Astrocyte (in vitro differentiated cells and primary cell): Measurements from ENCODE around the gene TGM2. TPM values are rescaled to one million over a fixed set of nuclear protein-coding genes. Genes with fewer than 3 reads are reported as not detected.

ENCODE experiments used
- DNase-seq: peaks from one replicate; pipeline ENCODE4 v3.0.0-alpha.2; 2010; ENCODE audit warnings: low read depth
- FAIRE-seq: peaks from 2 replicates; lab custom pipeline; 2011; peaks lifted over from hg19 to GRCh38; lab: Jason Lieb, UNC
- H2AFZ ChIP-seq: 2 replicates; pipeline ENCODE4 v1.6.0; 2012; ENCODE audit warnings: low read depth, low read length, inconsistent platforms
- H3K27ac ChIP-seq: 2 replicates; pipeline ENCODE4 v1.5.1; 2011; ENCODE audit warnings: low read depth, low read length, inconsistent platforms
- H3K27me3 ChIP-seq: 2 replicates; pipeline ENCODE4 v1.6.0; 2011; ENCODE audit warnings: low read length, inconsistent platforms; ENCODE audit not compliant: insufficient read depth
- H3K36me3 ChIP-seq: 2 replicates; pipeline ENCODE4 v1.5.1; 2011; ENCODE audit warnings: low read length, inconsistent platforms; ENCODE audit not compliant: insufficient read depth
- H3K4me1 ChIP-seq: 2 replicates; pipeline ENCODE4 v1.5.1; 2011; ENCODE audit warnings: low read length, inconsistent platforms; ENCODE audit not compliant: insufficient read depth
- H3K4me2 ChIP-seq: 2 replicates; pipeline ENCODE4 v1.6.0; 2012; ENCODE audit warnings: low read length, inconsistent platforms
- H3K4me3 ChIP-seq: 2 replicates; pipeline ENCODE4 v1.5.1; 2011; ENCODE audit warnings: low read depth, mild to moderate bottlenecking, low read length, inconsistent platforms; ENCODE audit not compliant: insufficient read depth
- H3K79me2 ChIP-seq: 2 replicates; pipeline ENCODE4 v1.6.0; 2012; ENCODE audit warnings: mild to moderate bottlenecking, low read length, inconsistent platforms; ENCODE audit not compliant: insufficient read depth
- H3K9ac ChIP-seq: 2 replicates; pipeline ENCODE4 v1.6.0; 2012; ENCODE audit warnings: mild to moderate bottlenecking, low read length, inconsistent platforms
- H3K9me3 ChIP-seq: 2 replicates; pipeline ENCODE4 v1.5.1; 2012; ENCODE audit warnings: low read depth, mild to moderate bottlenecking, low read length, inconsistent platforms; ENCODE audit not compliant: insufficient read depth
- H4K20me1 ChIP-seq: 2 replicates; pipeline ENCODE4 v1.6.0; 2012; ENCODE audit warnings: low read length, inconsistent platforms; ENCODE audit not compliant: insufficient read depth
- H3K27ac Mint-ChIP-seq: one replicate; pipeline ENCODE4 v1.8.0; 2021; ENCODE audit warnings: mild to moderate bottlenecking, mixed read lengths; ENCODE audit not compliant: unreplicated experiment
- H3K27me3 Mint-ChIP-seq: one replicate; pipeline ENCODE4 v1.8.0; 2021; ENCODE audit warnings: low read depth, mixed read lengths; ENCODE audit not compliant: unreplicated experiment
- H3K36me3 Mint-ChIP-seq: one replicate; pipeline ENCODE4 v1.8.0; 2021; ENCODE audit warnings: low read depth, mixed read lengths; ENCODE audit not compliant: unreplicated experiment
- H3K4me1 Mint-ChIP-seq: one replicate; pipeline ENCODE4 v1.8.0; 2021; ENCODE audit warnings: low read depth, mixed read lengths; ENCODE audit not compliant: unreplicated experiment
- H3K4me3 Mint-ChIP-seq: one replicate; pipeline ENCODE4 v1.8.0; 2021; ENCODE audit warnings: mild to moderate bottlenecking, moderate library complexity, mixed read lengths; ENCODE audit not compliant: unreplicated experiment
- H3K9me3 Mint-ChIP-seq: one replicate; pipeline ENCODE4 v1.8.0; 2021; ENCODE audit warnings: mild to moderate bottlenecking, mixed read lengths; ENCODE audit not compliant: unreplicated experiment
- EZH2 ChIP-seq: IDR thresholded peaks from 2 replicates; pipeline ENCODE4 v1.6.1; 2012; ENCODE audit warnings: mild to moderate bottlenecking, low read length, inconsistent platforms; ENCODE audit not compliant: insufficient read depth
- total RNA-seq: library from RNA; stranded (reverse); gene quantifications from 2 replicates; pipeline ENCODE4 v1.2.1, GENCODE V29; 2021
- TF ChIP-seq, protein P1 (sequence below): IDR thresholded peaks from 2 replicates; pipeline ENCODE4 v1.5.1; 2011; ENCODE audit warnings: low read depth, mild to moderate bottlenecking, inconsistent platforms, low read length, moderate library complexity; ENCODE audit not compliant: insufficient read depth

TGM2 gene
- total RNA-seq, 1 donor from 2014 or later, result 98.9 TPM

GRCh38 chr20:38190936-38191371 lies 25.9 kb upstream of the TGM2 start:
- no peak for FAIRE-seq
- H3K27me3 Mint-ChIP-seq, result peaks cover 14% of the 10 kb centered on the region
- no peak overlapping the region for H3K9ac ChIP-seq
- H3K79me2 ChIP-seq, result no peaks in the 10 kb centered on the region
- no peak overlapping the region for H2AFZ ChIP-seq
- no peaks in the 10 kb centered on the region for H3K36me3 Mint-ChIP-seq
- no peaks in the 10 kb centered on the region for H3K36me3 ChIP-seq
- peaks cover 5% of the 10 kb centered on the region for H3K9me3 Mint-ChIP-seq
- H3K4me2 ChIP-seq, result no peak overlapping the region
- no peak overlapping the region for H3K27ac Mint-ChIP-seq
- no peak overlapping the region for H3K27ac ChIP-seq
- H3K4me3 Mint-ChIP-seq, result no peak overlapping the region
- peaks cover 14% of the 10 kb centered on the region for H3K4me1 ChIP-seq
- no peak for TF ChIP-seq EZH2
- TF ChIP-seq, protein P1, sequence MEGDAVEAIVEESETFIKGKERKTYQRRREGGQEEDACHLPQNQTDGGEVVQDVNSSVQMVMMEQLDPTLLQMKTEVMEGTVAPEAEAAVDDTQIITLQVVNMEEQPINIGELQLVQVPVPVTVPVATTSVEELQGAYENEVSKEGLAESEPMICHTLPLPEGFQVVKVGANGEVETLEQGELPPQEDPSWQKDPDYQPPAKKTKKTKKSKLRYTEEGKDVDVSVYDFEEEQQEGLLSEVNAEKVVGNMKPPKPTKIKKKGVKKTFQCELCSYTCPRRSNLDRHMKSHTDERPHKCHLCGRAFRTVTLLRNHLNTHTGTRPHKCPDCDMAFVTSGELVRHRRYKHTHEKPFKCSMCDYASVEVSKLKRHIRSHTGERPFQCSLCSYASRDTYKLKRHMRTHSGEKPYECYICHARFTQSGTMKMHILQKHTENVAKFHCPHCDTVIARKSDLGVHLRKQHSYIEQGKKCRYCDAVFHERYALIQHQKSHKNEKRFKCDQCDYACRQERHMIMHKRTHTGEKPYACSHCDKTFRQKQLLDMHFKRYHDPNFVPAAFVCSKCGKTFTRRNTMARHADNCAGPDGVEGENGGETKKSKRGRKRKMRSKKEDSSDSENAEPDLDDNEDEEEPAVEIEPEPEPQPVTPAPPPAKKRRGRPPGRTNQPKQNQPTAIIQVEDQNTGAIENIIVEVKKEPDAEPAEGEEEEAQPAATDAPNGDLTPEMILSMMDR, result no peak
- no peaks in the 10 kb centered on the region for H3K27me3 ChIP-seq
- no peak overlapping the region for H3K4me3 ChIP-seq
- no peaks in the 10 kb centered on the region for H3K9me3 ChIP-seq
- DNase-seq, result no peak
- no peaks in the 10 kb centered on the region for H4K20me1 ChIP-seq
- peaks cover 17% of the 10 kb centered on the region for H3K4me1 Mint-ChIP-seq

DNA sequence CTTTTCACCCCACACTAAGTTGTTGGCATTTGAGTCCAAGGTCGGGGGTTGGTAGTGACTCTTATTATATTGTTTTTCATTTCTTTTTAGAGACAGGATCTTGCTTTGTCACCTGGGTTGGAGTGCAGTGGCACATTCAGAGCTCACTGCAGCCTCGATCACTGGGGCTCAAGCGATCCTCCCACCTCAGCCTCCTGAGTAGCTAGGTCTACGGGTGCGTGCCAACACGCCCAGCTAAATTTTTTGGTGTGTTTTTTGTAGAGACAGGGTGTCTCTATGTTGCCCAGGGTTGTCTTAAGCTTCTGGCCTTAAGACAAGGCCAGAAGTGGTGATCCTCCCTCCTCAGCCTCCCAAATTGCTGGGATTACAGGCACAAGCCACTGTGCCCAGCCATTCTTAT lies 25.1 kb upstream of the TGM2 start:
- Histone ChIP-seq H3K4me2 (no peak overlapping the region), H2AFZ (no peak overlapping the region), H3K36me3 (no peaks in the 10 kb centered on the region), H3K9ac (no peak overlapping the region), H3K27ac (no peak overlapping the region), H3K4me3 (no peak overlapping the region), H4K20me1 (no peaks in the 10 kb centered on the region), H3K27me3 (no peaks in the 10 kb centered on the region), H3K4me1 (peaks cover 14% of the 10 kb centered on the region), H3K79me2 (no peaks in the 10 kb centered on the region), H3K9me3 (no peaks in the 10 kb centered on the region)
- no peak for DNase-seq
- Mint-ChIP-seq H3K36me3 (no peaks in the 10 kb centered on the region), H3K4me3 (no peak overlapping the region), H3K27ac (no peak overlapping the region), H3K27me3 (peaks cover 7% of the 10 kb centered on the region), H3K4me1 (peaks cover 17% of the 10 kb centered on the region), H3K9me3 (peaks cover 5% of the 10 kb centered on the region)
- TF ChIP-seq EZH2, result no peak
- TF ChIP-seq, protein P1, result no peak
- FAIRE-seq, result no peak

DNA sequence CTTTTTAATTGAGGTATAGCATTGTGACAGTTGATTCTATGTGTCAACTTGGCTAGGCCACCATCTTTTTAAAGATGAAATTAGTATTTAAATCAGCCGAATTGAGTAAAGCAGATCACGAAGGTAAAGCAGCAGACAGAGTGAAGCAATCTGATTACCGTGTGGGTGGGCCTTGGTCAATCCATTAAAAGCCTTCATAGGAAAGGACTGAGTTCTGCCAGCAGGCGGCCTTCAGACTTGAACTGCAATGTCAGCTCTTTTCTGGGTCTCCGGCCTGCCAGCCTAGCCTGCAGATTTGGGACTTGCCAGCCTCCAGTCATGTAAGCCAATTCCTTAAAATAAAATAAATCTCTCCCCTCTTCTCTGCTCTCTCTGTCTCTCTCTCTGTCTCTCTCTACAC lies 22.4 kb upstream of the TGM2 start:
- Histone ChIP-seq H3K9ac (no peak overlapping the region), H3K4me3 (no peak overlapping the region), H3K79me2 (no peaks in the 10 kb centered on the region), H3K9me3 (no peaks in the 10 kb centered on the region), H3K4me2 (peak overlapping the region; percentile 10), H3K4me1 (peaks cover 18% of the 10 kb centered on the region), H4K20me1 (no peaks in the 10 kb centered on the region), H3K27ac (peak overlapping the region; percentile 33), H3K27me3 (no peaks in the 10 kb centered on the region), H3K36me3 (no peaks in the 10 kb centered on the region), H2AFZ (no peak overlapping the region)
- peaks cover 4% of the 10 kb centered on the region for H3K27me3 Mint-ChIP-seq
- peaks cover 24% of the 10 kb centered on the region for H3K4me1 Mint-ChIP-seq
- TF ChIP-seq EZH2, result no peak
- TF ChIP-seq, protein P1, result no peak
- H3K4me3 Mint-ChIP-seq, result no peak overlapping the region
- no peak for DNase-seq
- no peak overlapping the region for H3K27ac Mint-ChIP-seq
- H3K36me3 Mint-ChIP-seq, result no peaks in the 10 kb centered on the region
- peaks cover 3% of the 10 kb centered on the region for H3K9me3 Mint-ChIP-seq
- no peak for FAIRE-seq
